ENCODE results near the gene ZNF625.
"Not testable (repeated sequence)": the region's sequence is repeated elsewhere in the genome, so short reads cannot be mapped to it uniquely, and the experiment has no call there.

Gene ZNF625

DNA sequence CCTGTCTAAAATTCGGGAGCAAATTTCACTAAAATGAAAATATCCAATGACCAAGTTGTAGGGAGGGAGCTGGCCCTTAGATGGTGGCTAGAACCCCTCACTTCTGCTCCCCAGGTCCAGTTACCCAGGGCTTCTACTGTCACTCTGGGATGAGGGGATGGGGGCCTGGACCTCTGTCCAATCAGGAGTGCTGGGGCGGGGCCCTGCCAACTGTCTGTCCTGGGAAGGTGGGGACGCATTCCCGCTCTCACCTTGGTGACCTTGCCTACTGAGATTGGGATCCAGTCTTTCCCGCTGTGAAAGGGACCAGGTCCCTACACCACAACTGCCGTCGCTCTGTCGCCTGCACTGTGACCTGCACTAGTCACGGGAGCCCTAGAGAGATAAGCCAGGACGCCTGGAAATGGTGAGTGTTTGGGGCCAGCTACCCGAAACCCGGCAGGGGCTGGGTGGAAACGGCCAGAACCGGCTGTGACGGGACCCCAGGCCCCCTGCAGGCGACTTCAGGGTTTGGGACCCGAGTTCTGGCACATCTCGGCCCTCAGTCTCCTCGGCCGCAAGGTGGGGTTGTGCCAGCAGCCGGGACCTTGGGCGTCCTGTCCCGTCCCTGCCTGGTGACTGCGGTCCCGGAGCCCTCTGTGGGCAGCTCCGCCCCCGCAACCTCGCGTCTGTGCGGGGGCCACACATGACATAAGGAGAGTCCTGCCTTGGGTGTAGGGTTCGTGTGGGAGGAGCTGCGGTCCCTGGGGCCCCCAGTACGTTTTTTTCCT, 39.1 kb downstream of the ZNF625 start:
- Histone ChIP-seq H3K4me1 (ENCODE audit: control insufficient read depth, insufficient read depth, low read length) (no peaks in the 10 kb centered on the region), H3K9ac (ENCODE audit: low read length) (no peak overlapping the region), H3K4me3 (ENCODE audit: low read length) (no peak overlapping the region), H3K9me3 (ENCODE audit: control insufficient read depth, low read length) (no peaks in the 10 kb centered on the region), H3K27me3 (ENCODE audit: control insufficient read depth, insufficient read depth, low read length) (no peaks in the 10 kb centered on the region), H3K36me3 (ENCODE audit: control insufficient read depth, insufficient read depth, low read length) (no peaks in the 10 kb centered on the region)

DNA sequence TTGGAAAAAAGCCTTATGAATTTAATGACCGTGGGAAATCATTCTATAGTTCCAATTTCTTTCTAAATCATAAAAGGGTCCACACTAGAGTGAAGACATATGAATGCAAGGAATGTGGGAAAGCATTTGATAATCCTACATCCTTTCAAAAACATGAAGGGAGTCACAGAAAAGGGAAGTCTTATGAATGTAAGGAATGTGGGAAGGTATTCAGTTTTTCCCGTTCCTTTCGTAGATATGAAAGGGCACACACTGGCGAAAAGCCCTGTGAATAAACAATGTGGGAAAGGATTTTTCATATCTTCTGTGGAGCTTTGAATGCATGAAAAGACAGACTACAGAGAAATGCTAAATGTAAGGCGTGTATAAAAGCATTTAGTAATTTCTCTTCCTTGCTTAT, 43.4 kb downstream of the ZNF625 start:
- no peaks in the 10 kb centered on the region for H3K36me3 ChIP-seq (ENCODE audit: control insufficient read depth, insufficient read depth, low read length)
- H3K9me3 ChIP-seq (ENCODE audit: control insufficient read depth, low read length), result no peaks in the 10 kb centered on the region
- H3K9ac ChIP-seq (ENCODE audit: low read length), result no peak overlapping the region
- no peak overlapping the region for H3K4me3 ChIP-seq (ENCODE audit: low read length)
- no peaks in the 10 kb centered on the region for H3K4me1 ChIP-seq (ENCODE audit: control insufficient read depth, insufficient read depth, low read length)
- H3K27me3 ChIP-seq (ENCODE audit: control insufficient read depth, insufficient read depth, low read length), result no peaks in the 10 kb centered on the region

DNA sequence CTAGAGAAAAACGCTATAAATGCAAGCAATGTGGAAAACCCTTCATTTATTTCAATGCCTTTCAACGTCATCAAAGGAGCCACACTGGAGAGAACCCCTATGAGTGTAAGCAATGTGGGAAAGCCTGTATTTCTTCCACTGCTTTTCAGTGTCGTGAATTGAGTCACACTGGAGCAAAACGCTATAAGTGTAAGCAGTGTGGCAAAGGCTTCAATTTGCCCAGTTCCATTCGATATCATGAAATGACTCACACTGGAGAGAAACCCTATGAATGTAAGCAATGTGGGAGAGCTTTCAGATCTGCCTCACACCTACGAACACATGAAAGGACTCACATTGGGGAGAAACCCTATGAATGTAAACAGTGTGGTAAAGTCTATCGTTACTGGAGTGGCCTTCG, 43.8 kb downstream of the ZNF625 start:
- no peaks in the 10 kb centered on the region for H3K27me3 ChIP-seq (ENCODE audit: control insufficient read depth, insufficient read depth, low read length)
- H3K4me1 ChIP-seq (ENCODE audit: control insufficient read depth, insufficient read depth, low read length), result no peaks in the 10 kb centered on the region
- no peak overlapping the region for H3K4me3 ChIP-seq (ENCODE audit: low read length)
- no peaks in the 10 kb centered on the region for H3K36me3 ChIP-seq (ENCODE audit: control insufficient read depth, insufficient read depth, low read length)
- H3K9me3 ChIP-seq (ENCODE audit: control insufficient read depth, low read length), result no peaks in the 10 kb centered on the region
- no peak overlapping the region for H3K9ac ChIP-seq (ENCODE audit: low read length)

DNA sequence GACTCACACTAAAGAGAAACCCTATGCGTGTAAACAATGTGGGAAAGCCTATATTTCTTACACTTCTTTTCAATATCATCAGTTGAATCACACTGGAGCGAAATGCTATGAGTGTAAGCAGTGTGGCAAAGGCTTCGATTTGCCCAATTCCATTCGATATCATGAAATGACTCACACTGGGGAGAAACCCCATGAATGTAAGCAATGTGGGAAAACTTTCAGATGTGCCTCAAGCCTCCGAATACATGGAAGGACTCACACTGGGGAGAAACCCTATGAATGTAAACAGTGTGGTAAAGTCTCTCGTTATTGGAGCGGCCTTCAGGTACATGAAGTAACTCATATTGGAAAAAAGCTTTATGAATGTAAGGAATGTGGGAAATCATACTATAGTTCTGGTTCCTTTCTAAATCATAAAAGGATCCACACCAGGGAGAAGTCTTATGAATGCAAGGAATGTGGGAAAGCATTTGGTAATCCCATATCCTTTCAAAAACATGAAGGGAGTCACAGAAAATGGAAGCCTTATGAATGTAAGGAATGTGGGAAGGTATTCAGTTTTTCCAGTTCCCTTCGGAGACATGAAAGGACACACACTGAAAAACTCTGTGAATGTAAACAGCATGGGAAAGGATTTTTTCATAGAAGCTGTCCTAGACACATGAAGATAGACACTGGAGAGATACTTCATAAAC, 44.4 kb downstream of the ZNF625 start:
- Histone ChIP-seq H3K9ac (ENCODE audit: low read length) (no peak overlapping the region), H3K4me3 (ENCODE audit: low read length) (no peak overlapping the region), H3K9me3 (ENCODE audit: control insufficient read depth, low read length) (no peaks in the 10 kb centered on the region), H3K27me3 (ENCODE audit: control insufficient read depth, insufficient read depth, low read length) (no peaks in the 10 kb centered on the region), H3K36me3 (ENCODE audit: control insufficient read depth, insufficient read depth, low read length) (no peaks in the 10 kb centered on the region), H3K4me1 (ENCODE audit: control insufficient read depth, insufficient read depth, low read length) (no peaks in the 10 kb centered on the region)

DNA sequence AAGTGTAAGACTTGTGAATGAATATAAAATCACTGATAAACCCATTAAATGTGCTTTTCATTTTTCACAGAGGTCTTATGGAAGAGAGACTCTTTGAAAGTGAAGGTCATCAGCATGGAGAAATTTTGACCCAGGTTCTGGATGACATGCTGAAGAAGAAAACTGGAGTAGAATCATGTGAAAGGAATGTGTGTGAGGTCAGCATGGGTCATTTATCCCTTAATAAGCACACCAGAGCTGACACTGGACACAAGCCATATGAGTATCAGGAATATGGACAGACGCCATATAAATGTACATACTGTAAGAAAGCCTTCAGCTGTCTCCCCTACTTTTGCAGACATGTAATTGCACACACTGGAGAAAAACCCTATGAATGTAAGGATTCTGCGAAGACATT, 45.4 kb downstream of the ZNF625 start:
- H3K9me3 ChIP-seq (ENCODE audit: control insufficient read depth, low read length), result no peaks in the 10 kb centered on the region
- no peaks in the 10 kb centered on the region for H3K4me1 ChIP-seq (ENCODE audit: control insufficient read depth, insufficient read depth, low read length)
- H3K27me3 ChIP-seq (ENCODE audit: control insufficient read depth, insufficient read depth, low read length), result no peaks in the 10 kb centered on the region
- no peak overlapping the region for H3K9ac ChIP-seq (ENCODE audit: low read length)
- H3K4me3 ChIP-seq (ENCODE audit: low read length), result no peak overlapping the region
- no peaks in the 10 kb centered on the region for H3K36me3 ChIP-seq (ENCODE audit: control insufficient read depth, insufficient read depth, low read length)

DNA sequence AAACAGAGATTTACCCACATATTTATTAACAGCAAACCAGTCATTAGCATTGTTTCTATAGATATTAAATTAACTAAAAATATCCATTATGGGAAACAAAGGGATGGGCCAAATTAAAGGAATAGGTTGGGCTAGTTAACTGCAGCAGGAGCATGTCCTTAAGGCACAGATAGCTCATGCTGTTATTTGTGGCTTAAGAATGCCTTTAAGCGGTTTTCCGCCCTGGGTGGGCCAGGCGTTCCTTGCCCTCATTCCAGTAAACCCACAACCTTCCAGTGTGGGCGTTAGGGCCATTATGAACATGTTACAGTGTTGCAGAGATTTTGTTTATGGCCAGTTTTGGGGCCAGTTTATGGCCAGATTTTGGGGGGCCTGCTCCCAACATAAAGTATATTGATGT, 52.6 kb downstream of the ZNF625 start:
- H3K27me3 ChIP-seq (ENCODE audit: control insufficient read depth, insufficient read depth, low read length); H3K4me3 ChIP-seq (ENCODE audit: low read length); H3K9me3 ChIP-seq (ENCODE audit: control insufficient read depth, low read length); H3K36me3 ChIP-seq (ENCODE audit: control insufficient read depth, insufficient read depth, low read length); H3K4me1 ChIP-seq (ENCODE audit: control insufficient read depth, insufficient read depth, low read length); H3K9ac ChIP-seq (ENCODE audit: low read length): not testable (repeated sequence)

DNA sequence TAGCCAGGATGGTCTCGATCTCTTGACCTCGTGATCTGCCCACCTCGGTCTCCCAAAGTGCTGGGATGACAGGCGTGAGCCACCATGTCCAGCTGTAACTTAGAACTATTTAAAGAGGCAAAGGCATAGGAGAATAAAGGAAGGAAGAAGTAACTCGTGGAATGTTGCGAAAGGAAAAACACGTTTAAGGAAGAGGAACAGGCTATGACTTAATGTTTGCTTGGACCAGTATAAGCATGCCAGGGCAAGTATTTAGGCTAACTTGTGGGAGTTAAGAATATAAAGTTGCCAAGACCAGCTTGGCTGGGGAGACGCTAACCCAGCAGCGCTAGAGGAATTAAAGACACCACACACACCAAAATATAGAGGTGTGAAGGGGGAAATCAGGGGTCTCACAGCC, 58.5 kb downstream of the ZNF625 start:
- Histone ChIP-seq H3K27me3 (ENCODE audit: control insufficient read depth, insufficient read depth, low read length) (no peaks in the 10 kb centered on the region), H3K36me3 (ENCODE audit: control insufficient read depth, insufficient read depth, low read length) (no peaks in the 10 kb centered on the region), H3K4me1 (ENCODE audit: control insufficient read depth, insufficient read depth, low read length) (no peaks in the 10 kb centered on the region), H3K9me3 (ENCODE audit: control insufficient read depth, low read length) (no peaks in the 10 kb centered on the region), H3K4me3 (ENCODE audit: low read length) (no peak overlapping the region), H3K9ac (ENCODE audit: low read length) (no peak overlapping the region)

DNA sequence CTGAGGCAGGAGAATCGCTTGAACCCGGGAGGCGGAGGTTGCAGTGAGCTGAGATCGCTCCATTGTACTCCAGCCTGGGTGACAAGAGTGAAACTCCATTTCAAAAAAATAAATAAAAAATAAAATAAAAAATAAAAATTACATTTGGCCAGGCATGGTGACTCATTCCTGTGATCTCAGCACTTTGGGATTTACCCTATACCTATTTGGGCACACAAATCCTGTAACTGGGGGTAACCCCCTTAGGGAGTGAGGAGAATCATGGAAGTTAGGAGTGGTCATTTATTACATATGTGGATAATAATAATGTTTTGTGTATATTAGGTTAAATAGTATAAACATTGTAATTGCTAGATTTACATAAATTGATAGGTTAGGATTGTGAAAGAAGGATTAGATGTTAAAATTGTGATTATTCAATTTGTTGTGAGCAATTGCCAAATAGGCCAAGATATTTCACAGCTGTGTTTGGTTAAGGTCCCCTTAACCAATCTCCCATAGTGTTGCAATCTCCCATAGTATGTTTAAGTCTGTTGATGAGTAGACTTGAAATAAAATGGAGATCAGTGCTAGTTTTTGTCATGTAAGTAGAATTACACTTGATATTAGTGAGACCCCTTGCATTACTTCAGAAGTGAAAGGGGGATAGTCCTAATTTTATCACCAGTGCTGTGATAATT, 61.3 kb downstream of the ZNF625 start:
- Histone ChIP-seq H3K36me3 (ENCODE audit: control insufficient read depth, insufficient read depth, low read length) (no peaks in the 10 kb centered on the region), H3K4me3 (ENCODE audit: low read length) (no peak overlapping the region), H3K9ac (ENCODE audit: low read length) (no peak overlapping the region), H3K4me1 (ENCODE audit: control insufficient read depth, insufficient read depth, low read length) (no peaks in the 10 kb centered on the region), H3K9me3 (ENCODE audit: control insufficient read depth, low read length) (no peaks in the 10 kb centered on the region), H3K27me3 (ENCODE audit: control insufficient read depth, insufficient read depth, low read length) (no peaks in the 10 kb centered on the region)
